MV-4-11 (cell line): ENCODE results near the gene AMFR.

Source experiments
- DNase-seq: peaks from one replicate; lab custom pipeline; 2025; lab: John Stamatoyannopoulos, UW

AMFR gene

DNA sequence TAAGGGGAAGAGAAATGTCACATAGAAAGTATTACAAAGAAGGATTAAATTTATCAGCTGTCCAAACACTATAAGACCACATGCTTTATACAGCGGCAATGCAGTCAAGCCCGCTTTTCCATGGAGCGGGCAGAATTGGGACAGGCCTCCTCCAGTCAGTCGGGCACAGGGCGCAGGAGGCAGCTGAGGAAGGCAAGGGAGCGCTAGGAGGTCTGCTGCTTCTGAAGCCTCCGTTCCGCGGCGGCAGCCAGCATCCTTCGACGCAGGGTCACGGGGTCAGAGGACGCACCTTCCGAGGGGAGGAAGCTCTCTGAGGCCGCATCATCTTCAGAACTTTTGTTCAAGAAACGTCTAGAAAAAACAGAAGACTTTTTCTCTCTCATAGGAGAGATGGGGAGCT is 62.6 kb downstream of the AMFR start:
- DNase-seq = no peak

DNA sequence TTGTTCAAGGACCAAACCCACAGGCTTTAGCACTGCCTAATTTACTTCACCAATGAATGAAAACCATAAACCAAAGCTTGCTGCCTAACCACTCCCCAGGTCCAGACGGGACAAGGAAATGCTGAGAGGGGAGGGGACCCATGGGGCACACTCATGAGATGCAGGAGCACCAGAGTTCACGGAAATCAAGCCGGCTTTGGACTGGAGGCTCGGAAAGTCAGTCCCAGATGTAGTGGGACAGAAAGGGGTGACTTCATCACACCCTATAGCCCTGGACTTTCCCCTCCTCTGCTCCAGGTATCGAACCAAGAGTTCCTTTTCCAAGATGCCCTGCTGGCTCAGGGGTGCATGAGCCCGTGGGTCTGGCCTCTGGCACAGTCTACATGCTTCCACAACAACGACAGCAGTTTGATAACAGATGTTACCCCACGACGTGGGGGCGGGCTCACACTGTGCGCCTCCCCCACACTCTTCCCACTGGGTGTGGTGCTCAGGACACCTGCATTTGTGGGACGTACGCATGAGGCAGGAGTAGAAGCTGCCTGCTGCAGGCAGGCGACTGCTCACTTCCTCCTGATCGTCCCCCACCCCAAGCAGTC is 63.2 kb downstream of the AMFR start:
- no peak for DNase-seq

DNA sequence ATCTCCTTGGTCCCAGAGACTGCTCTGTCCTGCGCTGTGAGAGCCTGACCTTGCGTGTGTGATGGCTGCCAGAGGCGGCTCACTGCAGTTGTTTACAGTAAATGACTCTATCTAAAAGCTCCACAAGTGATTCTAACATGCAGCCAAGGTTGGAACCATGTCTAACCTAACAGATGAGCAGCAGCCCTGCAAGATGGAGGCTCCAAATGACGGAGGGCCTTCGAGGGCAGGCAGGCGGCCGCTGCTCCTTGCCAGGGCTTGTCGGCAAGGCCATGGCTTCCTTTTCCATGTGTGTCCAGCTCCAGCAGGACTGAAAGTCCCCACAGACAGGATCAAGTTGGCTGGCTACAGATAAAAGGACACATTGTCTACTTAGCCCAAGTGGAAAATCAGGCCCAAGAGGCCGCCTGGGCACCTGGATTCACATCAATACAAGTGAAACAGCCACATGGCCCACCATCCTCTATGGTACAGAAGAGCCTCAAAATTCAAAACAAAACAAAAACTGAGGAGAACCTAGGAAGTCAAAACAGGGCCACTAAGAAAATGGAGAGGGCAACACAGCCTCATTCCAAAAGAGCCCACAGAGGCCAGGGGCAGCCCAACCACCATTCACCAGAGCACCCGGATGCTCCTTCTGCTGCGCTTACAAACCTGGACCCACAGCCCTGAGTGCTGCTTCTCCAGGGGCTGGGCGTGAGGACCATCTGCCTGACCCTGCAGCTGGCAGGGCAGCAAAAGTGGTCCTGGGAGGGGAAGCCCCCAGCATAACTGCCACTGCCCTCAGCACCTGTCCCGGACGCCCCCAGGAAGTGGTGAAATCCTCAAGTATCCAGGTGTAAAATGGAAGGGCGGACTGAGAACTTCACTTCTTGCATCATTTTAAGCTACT is 65.0 kb downstream of the AMFR start:
- no peak for DNase-seq

DNA sequence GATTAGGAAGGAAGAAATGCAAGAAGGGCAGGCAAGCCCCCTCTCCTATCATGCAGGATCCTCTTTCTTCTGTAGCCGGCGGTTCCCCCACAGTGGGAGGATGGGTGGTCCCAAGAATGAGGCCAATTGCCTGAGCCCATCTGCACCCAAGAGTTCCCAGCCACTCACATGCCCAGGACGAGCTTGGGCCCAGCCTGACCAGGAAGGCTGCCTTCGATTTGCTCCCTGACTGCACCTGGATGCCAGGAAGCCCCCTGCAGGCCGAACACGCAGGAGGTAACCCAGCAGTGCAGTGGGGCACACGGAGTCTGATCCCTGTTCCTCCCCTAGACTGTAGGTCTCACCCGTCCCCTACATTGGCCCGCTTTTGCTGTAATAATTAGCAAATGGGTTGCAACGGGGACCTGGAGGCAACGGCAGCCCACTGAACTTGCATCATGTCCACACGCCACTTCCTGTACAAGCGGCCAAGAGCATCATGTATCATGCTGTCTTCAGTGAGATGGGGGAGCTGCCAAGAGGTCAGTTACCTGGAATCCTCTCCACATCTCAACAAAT is 67.5 kb downstream of the AMFR start:
- DNase-seq = no peak

DNA sequence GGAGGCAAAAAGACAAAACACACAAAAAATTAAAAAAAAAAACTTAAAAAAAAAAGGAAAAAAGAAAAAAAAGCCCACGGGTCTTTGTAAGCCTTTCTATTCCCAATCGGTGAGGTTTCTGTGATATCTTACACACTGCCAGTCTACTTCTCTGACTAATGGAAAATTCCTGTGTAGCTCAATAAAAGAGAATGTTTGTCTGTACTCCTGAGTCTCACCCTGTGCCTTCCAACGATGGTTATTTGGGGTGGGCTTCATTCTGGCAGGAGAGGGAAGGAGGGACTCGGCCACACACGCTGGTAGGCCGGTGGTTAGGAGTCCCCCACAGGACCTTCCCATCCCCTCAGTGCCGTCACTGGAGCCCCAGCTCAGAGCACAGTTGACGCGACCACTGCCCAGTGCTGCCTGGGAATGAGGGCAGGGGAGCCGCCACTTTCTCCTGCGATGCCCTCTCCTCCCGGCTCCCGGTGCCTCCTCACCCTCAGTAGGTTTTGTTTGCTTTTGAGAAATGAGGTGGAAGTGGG is 68.0 kb downstream of the AMFR start:
- DNase-seq = no peak

DNA sequence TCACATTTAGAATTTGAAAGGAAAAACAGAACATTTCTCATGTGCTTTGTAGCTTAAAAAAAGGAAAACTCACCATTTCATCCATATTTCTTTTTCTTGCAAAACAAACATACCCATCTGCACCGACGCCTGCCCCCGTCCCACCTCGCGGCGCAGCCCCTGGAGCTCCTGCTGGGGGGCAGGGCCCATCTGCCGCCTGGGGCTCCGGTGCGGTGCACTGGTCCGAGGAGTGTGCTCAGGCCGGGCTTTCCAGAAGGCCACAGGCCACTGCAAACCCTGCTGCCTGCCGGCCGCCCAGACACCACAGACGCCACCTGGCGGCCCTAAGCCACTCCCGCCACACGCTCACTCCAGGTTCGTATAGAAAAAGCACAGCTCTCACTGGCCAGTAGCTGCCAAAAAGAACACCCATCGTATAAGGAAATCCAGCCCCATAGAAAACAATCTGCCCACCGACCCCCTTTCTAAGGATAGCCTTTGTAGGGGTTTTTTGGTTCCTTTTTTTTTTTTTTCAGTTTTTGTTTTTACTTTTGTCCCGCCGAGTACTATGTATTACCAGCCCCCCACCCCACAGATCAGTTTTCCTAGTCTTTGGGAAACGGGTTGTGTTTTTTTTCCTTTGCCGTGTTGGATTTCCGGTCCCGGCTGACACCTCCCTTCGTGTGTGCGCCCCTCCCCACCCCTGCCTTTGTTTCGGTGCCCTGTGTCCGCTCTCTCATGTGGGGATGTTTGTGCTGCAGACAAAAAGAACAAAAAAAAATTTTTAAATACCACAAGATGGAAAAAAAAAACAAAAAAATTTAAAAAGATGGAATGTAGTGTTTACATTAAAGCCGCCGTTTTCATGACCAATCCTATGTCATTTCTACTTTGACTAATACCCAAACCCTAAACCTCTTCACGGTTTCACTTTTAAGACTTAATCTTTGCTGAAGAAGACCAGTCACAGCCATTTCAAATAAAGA is 68.8 kb downstream of the AMFR start:
- DNase-seq = peak; percentile 54

DNA sequence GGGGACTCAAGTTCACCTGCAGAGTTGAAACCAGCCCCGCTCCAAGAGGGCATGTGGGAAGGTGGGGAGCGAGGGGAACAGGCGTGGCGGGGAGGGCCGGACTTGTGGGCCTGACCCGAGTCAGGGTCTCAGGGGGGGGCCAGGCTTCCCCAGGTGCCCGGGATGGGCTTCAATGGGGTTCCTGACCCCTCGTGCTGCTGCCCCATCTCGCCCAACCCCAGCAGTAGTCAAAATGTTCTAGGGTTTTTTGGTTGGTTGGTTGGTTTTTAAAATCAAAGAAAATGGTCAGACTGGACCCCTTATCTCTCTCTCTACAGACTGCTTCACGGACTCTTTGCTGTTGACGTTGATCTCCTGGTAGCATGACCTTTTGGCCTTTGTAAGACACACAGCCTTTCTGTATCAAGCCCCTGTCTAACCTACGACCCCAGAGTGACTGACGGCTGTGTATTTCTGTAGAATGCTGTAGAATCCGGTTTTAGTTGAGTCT is 69.5 kb downstream of the AMFR start:
- no peak for DNase-seq

DNA sequence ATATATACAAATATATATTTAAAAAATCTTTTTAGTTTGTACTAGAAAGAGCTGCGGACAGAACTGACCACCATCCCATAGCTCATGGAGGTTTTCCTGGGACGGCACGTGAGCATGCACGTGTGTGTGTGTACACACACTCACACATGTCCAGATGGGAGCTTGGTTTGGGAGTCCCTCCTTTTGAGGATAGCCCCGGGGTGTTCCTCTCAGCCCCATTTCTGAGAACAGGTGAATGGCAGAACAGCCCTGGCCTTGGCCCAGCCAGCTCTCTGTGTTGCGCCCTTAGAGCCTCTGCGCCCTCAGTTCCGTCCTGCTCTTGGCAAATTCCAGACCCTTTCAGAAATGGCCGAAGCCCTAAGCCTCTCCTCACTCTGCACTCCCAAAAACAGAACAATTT is 70.1 kb downstream of the AMFR start:
- DNase-seq = no peak

DNA sequence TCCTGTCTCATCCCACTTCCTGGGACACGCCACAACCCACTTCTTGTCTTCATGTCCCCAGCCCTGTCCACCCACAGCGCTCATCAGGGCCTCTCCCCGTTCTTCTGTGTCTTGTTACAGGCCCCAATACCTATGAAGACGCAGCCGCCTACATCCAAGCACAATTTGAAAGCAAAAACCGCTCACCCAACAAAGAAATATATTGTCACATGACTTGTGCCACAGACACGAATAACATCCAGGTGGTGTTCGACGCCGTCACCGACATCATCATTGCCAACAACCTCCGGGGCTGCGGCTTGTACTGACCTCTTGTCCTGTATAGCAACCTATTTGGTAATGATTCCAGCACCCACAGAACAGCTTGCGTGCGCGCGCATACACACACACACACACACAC is 70.6 kb downstream of the AMFR start:
- no peak for DNase-seq

DNA sequence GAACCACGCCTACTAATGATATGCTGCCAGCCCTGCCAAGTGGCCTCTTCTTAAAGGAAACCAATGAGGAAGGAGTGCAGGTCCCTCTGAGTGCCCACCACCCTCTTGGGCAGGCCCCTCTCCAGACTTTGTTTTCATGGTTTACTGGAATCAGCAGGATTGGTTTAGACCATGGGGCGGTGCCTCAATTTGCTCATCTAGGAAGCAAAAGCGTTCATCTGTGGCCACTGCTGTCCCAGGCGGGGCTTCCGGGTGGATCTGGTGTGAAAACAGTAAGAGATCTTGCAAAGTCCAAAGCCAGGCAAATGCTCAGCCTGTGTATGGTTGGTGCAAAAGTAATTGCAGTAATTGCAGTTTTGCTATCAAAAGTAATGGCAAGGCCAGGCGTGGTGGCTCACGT is 71.3 kb downstream of the AMFR start:
- no peak for DNase-seq

DNA sequence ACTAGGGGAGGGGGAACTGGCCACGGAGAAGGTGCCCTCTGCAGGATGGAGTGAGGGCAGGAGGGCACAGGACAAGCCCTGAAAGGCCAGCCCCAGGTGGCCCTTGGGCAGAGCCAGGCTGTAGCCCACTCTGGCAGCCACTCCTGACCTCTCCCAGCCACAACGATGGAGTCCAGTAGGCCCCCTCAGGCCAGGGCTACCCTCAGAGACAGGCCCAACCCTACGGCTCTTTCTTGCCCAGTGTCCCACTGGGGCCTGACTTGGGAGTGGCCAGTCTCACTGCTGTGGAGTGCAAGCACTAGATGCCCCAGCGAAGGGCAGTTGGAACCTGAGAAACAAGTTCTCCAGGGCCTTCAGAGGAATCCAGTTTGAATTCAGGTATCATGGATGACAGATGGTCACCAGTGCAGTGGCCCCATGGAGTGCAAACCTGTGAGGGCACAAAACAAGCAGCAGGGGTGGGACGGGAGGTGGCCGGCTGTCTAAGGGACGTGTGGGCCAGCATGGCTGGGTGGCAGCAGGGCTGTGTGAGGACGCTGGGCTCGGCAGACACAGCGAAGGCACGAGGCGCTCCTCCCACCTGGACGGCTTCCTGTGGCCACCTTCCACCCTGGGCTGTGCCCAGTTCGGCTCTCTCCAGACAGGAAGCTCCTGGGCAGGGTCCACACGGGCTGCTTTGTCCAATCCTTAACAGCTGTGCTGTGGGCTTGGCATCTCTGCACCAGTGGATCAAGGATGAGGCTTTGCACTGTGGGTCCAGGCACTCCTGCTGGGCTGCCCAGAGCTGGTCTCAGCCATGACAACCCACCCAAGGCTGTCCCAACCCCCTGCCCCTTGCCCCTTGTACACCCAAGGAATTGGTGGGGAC is 72.1 kb downstream of the AMFR start:
- no peak for DNase-seq

DNA sequence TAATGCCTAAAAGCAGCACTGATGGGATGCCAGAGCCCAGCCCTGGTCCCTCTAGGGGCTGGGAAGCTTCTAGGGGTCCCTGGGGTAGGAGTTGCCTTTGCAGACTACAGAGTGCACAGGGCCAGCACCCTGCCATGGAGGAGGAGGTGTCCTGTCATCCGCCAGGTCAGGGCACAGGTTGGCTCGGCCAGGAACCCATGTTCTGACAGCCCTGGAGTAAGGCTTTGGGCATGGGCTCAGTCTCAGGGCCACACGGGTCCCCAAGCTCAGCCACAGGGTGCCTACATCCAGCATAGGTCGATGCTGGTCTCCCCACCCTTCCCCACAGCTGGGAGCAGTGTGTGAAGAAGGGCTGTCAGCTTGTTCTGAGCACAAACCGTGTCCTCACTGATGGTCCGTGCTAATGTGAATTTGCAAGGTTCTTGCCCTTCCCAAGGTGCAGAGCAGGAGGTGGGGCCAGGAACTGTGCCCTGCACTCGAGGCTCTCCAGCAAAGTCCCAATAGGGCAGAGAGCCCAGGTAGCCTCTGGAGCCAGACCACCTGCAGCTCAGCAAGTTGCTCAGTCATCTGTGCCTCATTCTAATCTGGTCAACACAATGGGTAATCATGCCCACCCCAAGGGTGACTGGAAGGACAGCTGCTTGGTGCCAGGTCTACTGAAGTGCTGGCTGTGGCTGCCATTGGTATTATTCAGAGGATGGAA is 72.8 kb downstream of the AMFR start:
- DNase-seq = no peak

DNA sequence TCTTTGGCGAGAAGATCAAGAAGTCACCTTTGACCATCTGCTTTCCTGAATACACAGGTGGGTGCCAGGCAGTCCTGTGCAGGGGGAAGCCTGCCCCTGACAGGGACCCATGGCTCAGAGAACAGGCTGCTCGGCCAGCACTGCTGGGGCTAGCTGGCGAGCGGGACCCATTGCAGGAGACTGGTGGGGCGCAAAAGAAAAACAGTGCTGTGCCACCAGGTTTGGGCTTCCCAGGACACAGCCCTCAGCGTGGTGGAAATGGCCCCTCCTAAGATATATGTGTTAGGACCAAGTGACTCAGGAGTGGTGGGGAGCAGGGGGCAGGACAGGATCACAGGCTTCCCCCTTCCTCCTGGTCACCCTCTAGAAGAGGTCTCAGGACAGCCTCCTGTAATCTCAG is 73.9 kb downstream of the AMFR start:
- DNase-seq = no peak

DNA sequence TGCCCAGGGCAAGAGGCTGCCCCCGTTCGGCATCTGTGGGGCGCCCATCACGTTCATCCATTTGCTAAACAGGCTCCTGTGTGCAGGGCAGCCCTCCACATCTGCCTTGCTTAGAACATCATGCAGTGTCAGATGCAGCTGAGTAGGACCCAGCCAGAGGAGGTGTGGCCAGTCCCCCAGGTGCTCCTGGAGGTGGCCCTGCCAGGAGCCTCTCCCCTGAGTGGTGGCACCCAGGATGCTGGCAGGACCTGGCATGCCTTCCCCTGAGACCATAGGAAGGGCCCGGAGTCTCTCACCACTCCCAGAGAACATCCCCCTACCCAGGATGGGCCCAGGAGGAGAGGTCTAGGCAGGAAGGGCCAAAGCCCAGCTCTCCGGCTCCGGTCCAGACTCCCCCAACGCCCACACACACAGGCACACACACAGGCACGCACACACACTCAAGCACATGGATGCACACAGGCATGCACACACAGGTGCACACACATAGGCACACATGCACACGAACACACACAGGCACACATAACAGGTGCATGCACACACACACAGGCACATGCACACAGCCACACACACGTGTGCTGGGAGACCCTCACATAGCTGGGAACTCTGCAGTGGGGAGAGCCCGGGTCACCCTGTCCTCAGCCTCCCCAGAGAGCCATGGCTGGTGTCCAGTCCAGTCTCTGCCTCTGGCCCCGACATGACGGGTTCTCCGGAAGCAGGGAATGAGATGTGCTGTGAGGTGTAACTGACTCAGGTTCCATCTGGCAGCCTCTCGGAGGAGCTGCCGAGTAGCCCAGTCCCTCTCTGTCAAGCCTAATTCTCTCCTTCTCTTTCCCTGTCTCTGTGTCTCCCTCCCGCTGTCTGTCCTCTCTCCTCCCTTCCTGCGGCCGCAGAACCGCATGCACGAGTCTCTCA is 74.6 kb downstream of the AMFR start:
- no peak for DNase-seq

DNA sequence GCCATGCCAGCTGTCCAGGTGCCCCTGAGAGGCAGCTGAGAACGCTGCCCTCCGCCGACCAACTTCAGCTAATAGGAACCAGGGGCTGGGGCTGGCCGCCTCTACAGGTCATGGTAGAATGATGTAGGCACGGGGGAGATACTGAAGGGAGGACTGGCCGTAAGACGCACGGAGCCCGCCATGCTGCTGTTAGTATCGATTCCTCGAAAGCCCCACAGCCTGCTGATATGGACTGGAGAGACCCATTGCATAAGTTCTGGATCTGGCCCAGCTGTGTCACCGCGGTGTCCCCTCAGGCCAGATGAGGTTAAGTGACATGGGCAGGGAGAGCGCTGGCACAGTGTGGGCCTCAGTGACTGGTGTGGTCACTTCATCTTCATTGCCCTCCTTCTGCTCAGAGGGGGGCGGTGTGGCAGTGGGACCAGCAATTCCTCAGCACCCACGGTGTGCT is 75.6 kb downstream of the AMFR start:
- DNase-seq = no peak

DNA sequence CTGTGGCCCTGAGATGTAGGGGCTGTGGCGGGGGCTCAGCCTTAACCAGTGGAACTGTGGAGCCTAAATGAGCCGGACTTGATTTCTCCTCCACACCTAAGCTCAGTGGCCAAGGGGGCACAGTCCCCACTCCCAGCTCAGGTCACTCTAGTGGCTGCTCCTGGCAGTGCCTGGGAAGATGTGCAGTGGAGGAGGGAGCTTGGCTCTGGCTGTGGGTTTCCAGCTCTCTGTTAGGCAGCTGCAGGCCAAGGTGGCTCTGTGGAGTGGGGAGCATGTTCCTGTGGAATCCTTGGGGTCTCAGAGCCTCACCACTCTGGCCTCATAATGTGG is 76.3 kb downstream of the AMFR start:
- DNase-seq = no peak

DNA sequence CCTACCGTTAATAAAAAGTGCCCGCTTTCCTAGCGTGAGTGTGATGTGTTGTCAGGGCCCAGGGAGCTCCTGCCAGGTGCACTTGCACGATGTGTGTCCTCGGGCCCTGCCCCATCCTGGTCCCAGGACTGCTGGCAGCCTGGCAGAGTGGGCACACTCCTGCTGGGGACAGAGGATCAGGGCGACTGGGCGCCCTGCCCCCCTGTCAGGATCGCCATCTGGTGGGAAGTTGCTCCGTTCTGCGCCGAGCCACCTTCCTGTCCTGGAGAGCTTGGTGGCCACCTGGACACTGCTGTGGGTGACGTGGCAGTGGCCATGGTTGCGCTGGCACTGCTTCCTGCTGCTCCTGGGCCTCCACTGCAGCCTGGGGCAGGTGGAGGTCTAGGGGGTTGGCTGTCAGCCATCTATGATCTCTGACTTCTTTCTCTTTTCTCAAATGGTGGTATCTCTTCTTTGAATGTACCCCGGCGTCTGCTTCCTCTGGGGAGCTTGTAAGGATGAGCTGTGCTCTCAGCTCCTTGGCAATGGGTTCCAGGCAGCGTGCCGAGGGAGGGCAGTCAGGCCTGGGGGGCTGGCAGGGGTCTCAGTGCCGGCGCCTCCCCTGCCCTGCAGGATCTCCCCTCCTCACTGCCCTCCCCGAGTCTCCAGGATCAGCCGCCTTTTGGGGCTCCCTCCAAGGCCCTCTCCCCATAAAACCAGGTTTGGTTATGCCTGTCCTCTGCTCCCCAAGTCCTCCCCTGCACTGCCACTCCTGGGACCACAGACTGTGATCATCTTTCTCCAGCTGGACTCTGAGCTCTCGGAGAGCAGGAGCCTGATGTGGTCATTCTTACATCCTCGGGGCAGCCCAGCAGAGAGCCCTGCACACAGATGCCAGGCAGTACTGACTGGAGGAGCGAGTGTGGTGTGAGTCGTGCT is 76.9 kb downstream of the AMFR start:
- DNase-seq = no peak

DNA sequence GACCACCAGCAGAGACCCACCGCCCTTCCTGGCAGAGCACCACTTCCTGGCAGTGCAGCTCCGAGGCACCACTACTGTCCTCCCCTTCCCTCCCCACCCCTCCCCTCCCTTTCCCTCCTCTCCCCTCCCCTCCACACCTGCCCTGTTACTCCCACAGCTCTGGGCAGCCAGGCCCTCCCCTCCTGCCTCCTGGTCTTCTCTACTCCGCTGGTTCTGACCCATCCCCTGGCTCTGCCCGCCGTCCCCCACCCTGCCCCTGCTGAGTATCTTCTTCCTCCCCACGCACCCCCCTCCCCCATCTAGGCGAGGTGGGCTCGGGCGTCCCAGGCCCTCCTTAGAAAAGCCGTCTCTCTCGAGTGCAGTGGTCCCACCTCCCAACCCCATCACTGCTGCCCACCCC is 77.7 kb downstream of the AMFR start:
- no peak for DNase-seq
